PC-9 (cell line): ENCODE data around the gene KIAA0232. TPM values are rescaled to one million over a fixed set of nuclear protein-coding genes. Genes with fewer than 3 reads are reported as not detected.

Experiments
- BruUV-seq: library from RNA; stranded (reverse); fragments of 400-500 nt; replicated peaks from 2 replicates; lab custom pipeline; 2021; lab: Mats Ljungman, UMichigan
- CTCF ChIA-PET: fragments of 300-600 bp; sonication (Branson Sonifier 250); formaldehyde crosslinking; loops from one replicate; lab custom pipeline; 2022; ENCODE audit warnings: antibody characterized with exemption; lab: Charles Lee
- POLR2A ChIA-PET: fragments of 300-600 bp; sonication (Branson Sonifier 250); formaldehyde crosslinking; loops from one replicate; lab custom pipeline; 2022; ENCODE audit warnings: antibody characterized with exemption; ENCODE audit not compliant: unreplicated experiment; lab: Charles Lee
- DNase-seq, 2 experiments: peaks; one replicate each; pipeline versions ENCODE4 v3.0.0 to v3.0.0-alpha.2; 2015 to 2022; ENCODE audit warnings: mixed read lengths in 1 of 2
- H2AFZ ChIP-seq: fragments of 200-600 bp; sonication (generic); 2 replicates; pipeline ENCODE4 v1.8.1; 2017; ENCODE audit warnings: antibody characterized with exemption
- H3F3A ChIP-seq: fragments of 200-600 bp; sonication (generic); 2 replicates; pipeline ENCODE4 v1.8.1; 2017; ENCODE audit warnings: antibody characterized with exemption, mild to moderate bottlenecking, low read depth; ENCODE audit not compliant: insufficient read depth
- H3K27ac ChIP-seq: fragments of 200-600 bp; sonication (generic); 2 replicates; pipeline ENCODE4 v1.6.1; 2016; ENCODE audit warnings: mixed run types
- H3K27me3 ChIP-seq: fragments of 200-600 bp; sonication (generic); 2 replicates; pipeline ENCODE4 v1.6.1; 2016; ENCODE audit warnings: low read depth, mixed run types; ENCODE audit not compliant: insufficient read depth
- H3K36me3 ChIP-seq: fragments of 200-600 bp; sonication (generic); 2 replicates; pipeline ENCODE4 v1.6.1; 2016; ENCODE audit warnings: low read depth, mixed run types
- H3K4me1 ChIP-seq: fragments of 200-600 bp; sonication (generic); replicated peaks from 2 replicates; pipeline ENCODE4 v1.6.1; 2016; ENCODE audit warnings: mixed run types; ENCODE audit not compliant: insufficient read depth
- H3K4me2 ChIP-seq: fragments of 200-600 bp; sonication (generic); 2 replicates; pipeline ENCODE4 v1.6.1; 2017; ENCODE audit warnings: mixed run types
- H3K4me3 ChIP-seq: fragments of 200-600 bp; sonication (generic); 2 replicates; pipeline ENCODE4 v1.6.1; 2016; ENCODE audit warnings: mixed run types
- H3K79me2 ChIP-seq: fragments of 200-600 bp; sonication (generic); 2 replicates; pipeline ENCODE4 v1.6.1; 2017; ENCODE audit warnings: low read depth, mixed run types
- H3K9me2 ChIP-seq: fragments of 200-600 bp; sonication (generic); 2 replicates; pipeline ENCODE4 v1.8.1; 2017; ENCODE audit warnings: mild to moderate bottlenecking; ENCODE audit not compliant: insufficient read depth
- H3K9me3 ChIP-seq: fragments of 200-600 bp; sonication (generic); 2 replicates; pipeline ENCODE4 v1.8.1; 2016; ENCODE audit warnings: low read depth; ENCODE audit not compliant: insufficient read depth
- H4K20me1 ChIP-seq: fragments of 200-600 bp; sonication (generic); 2 replicates; pipeline ENCODE4 v1.8.1; 2017; ENCODE audit not compliant: insufficient read depth
- CTCF ChIP-seq: fragments of 200-600 bp; sonication (generic); conservative IDR thresholded peaks from 2 replicates; pipeline ENCODE4 v1.6.1; 2017; ENCODE audit warnings: mixed run types, antibody characterized with exemption, mild to moderate bottlenecking, moderate library complexity
- EZH2 ChIP-seq: fragments of 200-600 bp; sonication (generic); IDR thresholded peaks from 2 replicates; pipeline ENCODE4 v1.8.0; 2017; ENCODE audit warnings: antibody characterized with exemption, low read depth
- intact Hi-C: fragments of 100-400 bp; cut with micrococcal nuclease; formaldehyde crosslinking; loops from one replicate; pipeline ENCODE4 v1.10.0; 2022; ENCODE audit not compliant: unreplicated experiment
- total RNA-seq: library from RNA; stranded (reverse); gene quantifications from 2 replicates; pipeline ENCODE4 v1.2.3, GENCODE V29; 2021

KIAA0232 gene
- total RNA-seq, 1 experiment from 2014 or later = 24.7 TPM

- DNase-seq = no peak
- H2AFZ ChIP-seq = no peak overlapping the region
Observed at GRCh38 chr4:6820695-6821094, 38.2 kb downstream of the KIAA0232 start.

GRCh38 chr4:6824071-6824470 lies 41.5 kb downstream of the KIAA0232 start:
- Histone ChIP-seq H3K4me2 (no peak overlapping the region), H3K27ac (no peak overlapping the region), H3K4me1 (no peaks in the 10 kb centered on the region), H3K79me2 (peaks cover 37% of the 10 kb centered on the region), H3K27me3 (no peaks in the 10 kb centered on the region), H3F3A (0 out of 2 replicates have a peak, but pooled peaks cover 8% of the 10 kb centered on the region), H3K9me2 (no peaks in the 10 kb centered on the region), H3K4me3 (no peak overlapping the region), H3K36me3 (no peaks in the 10 kb centered on the region; the same call in 1 of the 2 replicates), H4K20me1 (peaks cover 16% of the 10 kb centered on the region; the same call in 1 of the 2 replicates), H3K9me3 (no peaks in the 10 kb centered on the region), H2AFZ (no peak overlapping the region)
- DNase-seq = no peak
- BruUV-seq = no TSS peak
- CTCF ChIA-PET = no interaction called here
- TF ChIP-seq EZH2 (no peak), CTCF (no peak)
- POLR2A ChIA-PET = no interaction called here
- intact Hi-C loops = no loop called here

More at GRCh38 chr4:6820695-6821094, 38.2 kb downstream of the KIAA0232 start:
- POLR2A ChIA-PET = no interaction called here
- Histone ChIP-seq H3K4me2 (no peak overlapping the region), H3F3A (0 out of 2 replicates have a peak, but pooled peaks cover 7% of the 10 kb centered on the region), H3K4me1 (no peaks in the 10 kb centered on the region), H3K36me3 (no peaks in the 10 kb centered on the region; the same call in 1 of the 2 replicates), H3K9me2 (no peaks in the 10 kb centered on the region), H3K9me3 (no peaks in the 10 kb centered on the region), H4K20me1 (peaks cover 26% of the 10 kb centered on the region), H3K27me3 (no peaks in the 10 kb centered on the region), H3K79me2 (peaks cover 63% of the 10 kb centered on the region), H3K4me3 (no peak overlapping the region), H3K27ac (no peak overlapping the region)
- CTCF ChIA-PET = no interaction called here
- intact Hi-C loops = no loop called here
- no peak for TF ChIP-seq CTCF
- no peak for TF ChIP-seq EZH2
- BruUV-seq = no TSS peak

- intact Hi-C loops = no loop called here
- H3F3A ChIP-seq = 0 out of 2 replicates have a peak, but pooled peaks cover 11% of the 10 kb centered on the region
- no peak overlapping the region for H3K27ac ChIP-seq
- peaks cover 19% of the 10 kb centered on the region; the same call in 1 of the 2 replicates for H4K20me1 ChIP-seq
- H2AFZ ChIP-seq = no peak overlapping the region
- ChIA-PET POLR2A (no interaction called here), CTCF (no interaction called here)
- no peaks in the 10 kb centered on the region; the same call in 1 of the 2 replicates for H3K36me3 ChIP-seq
- no TSS peak for BruUV-seq
- no peak for DNase-seq
- no peak overlapping the region for H3K4me3 ChIP-seq
- H3K9me3 ChIP-seq = no peaks in the 10 kb centered on the region
- H3K4me2 ChIP-seq = no peak overlapping the region
- H3K79me2 ChIP-seq = peaks cover 36% of the 10 kb centered on the region
- H3K4me1 ChIP-seq = no peaks in the 10 kb centered on the region
- H3K27me3 ChIP-seq = no peaks in the 10 kb centered on the region
- TF ChIP-seq CTCF = no peak
- no peak for TF ChIP-seq EZH2
- H3K9me2 ChIP-seq = no peaks in the 10 kb centered on the region
Observed at GRCh38 chr4:6824772-6825402, 42.4 kb downstream of the KIAA0232 start.
